VCaP (cell line): ENCODE data around the gene AHSG.

Experiments
- H3K27ac ChIP-seq: fragments of 450-650 bp; 2 replicates; pipeline ENCODE4 v1.5.1; 2017
- TF ChIP-seq, protein P1 (sequence below): fragments of 450-650 bp; conservative IDR thresholded peaks from 2 replicates; pipeline ENCODE4 v1.5.1; 2017; ENCODE audit warnings: mild to moderate bottlenecking, moderate library complexity

AHSG gene

GRCh38 chr3:186668426-186668825, 55.6 kb downstream of the AHSG start:
- H3K27ac ChIP-seq = no peak overlapping the region
- TF ChIP-seq, protein P1, sequence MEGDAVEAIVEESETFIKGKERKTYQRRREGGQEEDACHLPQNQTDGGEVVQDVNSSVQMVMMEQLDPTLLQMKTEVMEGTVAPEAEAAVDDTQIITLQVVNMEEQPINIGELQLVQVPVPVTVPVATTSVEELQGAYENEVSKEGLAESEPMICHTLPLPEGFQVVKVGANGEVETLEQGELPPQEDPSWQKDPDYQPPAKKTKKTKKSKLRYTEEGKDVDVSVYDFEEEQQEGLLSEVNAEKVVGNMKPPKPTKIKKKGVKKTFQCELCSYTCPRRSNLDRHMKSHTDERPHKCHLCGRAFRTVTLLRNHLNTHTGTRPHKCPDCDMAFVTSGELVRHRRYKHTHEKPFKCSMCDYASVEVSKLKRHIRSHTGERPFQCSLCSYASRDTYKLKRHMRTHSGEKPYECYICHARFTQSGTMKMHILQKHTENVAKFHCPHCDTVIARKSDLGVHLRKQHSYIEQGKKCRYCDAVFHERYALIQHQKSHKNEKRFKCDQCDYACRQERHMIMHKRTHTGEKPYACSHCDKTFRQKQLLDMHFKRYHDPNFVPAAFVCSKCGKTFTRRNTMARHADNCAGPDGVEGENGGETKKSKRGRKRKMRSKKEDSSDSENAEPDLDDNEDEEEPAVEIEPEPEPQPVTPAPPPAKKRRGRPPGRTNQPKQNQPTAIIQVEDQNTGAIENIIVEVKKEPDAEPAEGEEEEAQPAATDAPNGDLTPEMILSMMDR = no peak

- no peak overlapping the region for H3K27ac ChIP-seq
These were observed 56.7 kb downstream of the AHSG start for GRCh38 chr3:186669378-186670084.

DNA sequence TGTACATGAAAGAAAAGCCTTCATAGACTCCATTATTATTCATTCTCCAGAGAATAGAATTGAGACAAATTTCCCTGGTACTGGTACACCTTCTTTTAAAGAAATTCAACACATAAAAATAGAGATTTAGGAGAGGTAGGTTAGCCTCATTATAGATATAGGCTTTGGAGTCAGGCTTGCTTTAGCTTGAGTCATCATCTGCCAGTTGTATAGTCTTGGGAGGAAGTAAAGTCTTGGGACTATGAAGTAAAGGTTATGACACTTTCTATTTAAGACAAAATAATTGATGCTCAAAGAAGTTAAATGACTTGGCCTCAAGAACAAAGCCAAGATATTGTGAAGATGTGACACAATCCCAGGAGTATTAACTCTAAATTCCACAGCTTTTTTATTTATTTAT, 57.3 kb downstream of the AHSG start:
- H3K27ac ChIP-seq = no peak overlapping the region
- TF ChIP-seq, protein P1 = no peak

More at GRCh38 chr3:186669378-186670084, 56.7 kb downstream of the AHSG start:
- TF ChIP-seq, protein P1 = no peak
